Hepatocyte (in vitro differentiated cells): ENCODE results near the gene SUGCT.

Source experiments
- EZH2 ChIP-seq: fragments of 200-600 bp; sonication (generic); IDR thresholded peaks from 2 replicates; pipeline ENCODE4 v1.6.1; 2016; ENCODE audit warnings: antibody characterized with exemption, mild to moderate bottlenecking, borderline replicate concordance
- EZH2phosphoT487 ChIP-seq: fragments of 200-600 bp; sonication (generic); IDR thresholded peaks from one replicate; pipeline ENCODE4 v1.6.1; 2018; ENCODE audit warnings: antibody characterized with exemption, mild to moderate bottlenecking, low read depth, moderate library complexity; ENCODE audit not compliant: unreplicated experiment, severe bottlenecking
- TF ChIP-seq, protein P1 (sequence below): fragments of 200-600 bp; sonication (generic); IDR thresholded peaks from 2 replicates; pipeline ENCODE4 v1.5.1; 2016; ENCODE audit warnings: antibody characterized with exemption, mild to moderate bottlenecking; ENCODE audit not compliant: poor library complexity

DNA sequence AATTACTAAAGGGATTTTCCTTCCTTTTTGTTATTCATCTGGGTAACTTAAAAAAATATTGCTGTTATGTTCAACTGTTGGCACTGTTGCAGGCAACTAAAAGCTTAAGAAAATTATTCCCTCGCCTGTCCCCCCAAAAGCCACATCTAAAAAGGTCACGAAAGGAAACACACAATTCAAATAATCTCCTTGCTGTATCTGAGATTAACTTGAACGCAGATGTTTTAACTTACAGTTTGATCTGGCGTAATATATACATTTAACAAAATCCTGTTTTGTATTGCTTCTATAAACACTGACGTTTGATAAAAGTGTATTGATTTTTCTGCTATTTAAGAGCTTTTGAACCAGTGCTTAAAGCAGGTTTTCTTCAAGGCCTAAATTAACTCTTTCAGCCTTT is 432.1 kb downstream of the SUGCT start:
- TF ChIP-seq, protein P1, sequence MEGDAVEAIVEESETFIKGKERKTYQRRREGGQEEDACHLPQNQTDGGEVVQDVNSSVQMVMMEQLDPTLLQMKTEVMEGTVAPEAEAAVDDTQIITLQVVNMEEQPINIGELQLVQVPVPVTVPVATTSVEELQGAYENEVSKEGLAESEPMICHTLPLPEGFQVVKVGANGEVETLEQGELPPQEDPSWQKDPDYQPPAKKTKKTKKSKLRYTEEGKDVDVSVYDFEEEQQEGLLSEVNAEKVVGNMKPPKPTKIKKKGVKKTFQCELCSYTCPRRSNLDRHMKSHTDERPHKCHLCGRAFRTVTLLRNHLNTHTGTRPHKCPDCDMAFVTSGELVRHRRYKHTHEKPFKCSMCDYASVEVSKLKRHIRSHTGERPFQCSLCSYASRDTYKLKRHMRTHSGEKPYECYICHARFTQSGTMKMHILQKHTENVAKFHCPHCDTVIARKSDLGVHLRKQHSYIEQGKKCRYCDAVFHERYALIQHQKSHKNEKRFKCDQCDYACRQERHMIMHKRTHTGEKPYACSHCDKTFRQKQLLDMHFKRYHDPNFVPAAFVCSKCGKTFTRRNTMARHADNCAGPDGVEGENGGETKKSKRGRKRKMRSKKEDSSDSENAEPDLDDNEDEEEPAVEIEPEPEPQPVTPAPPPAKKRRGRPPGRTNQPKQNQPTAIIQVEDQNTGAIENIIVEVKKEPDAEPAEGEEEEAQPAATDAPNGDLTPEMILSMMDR, result no peak
- TF ChIP-seq EZH2 (no peak), EZH2phosphoT487 (no peak)
